ENCODE data around the gene TLDC2. TPM values are rescaled to one million over a fixed set of nuclear protein-coding genes. Genes with fewer than 3 reads are reported as not detected.
A peak's percentile ranks its signal among the peaks of the same experiment; 100 is the strongest.
"Not testable (repeated sequence)": the region's sequence is repeated elsewhere in the genome, so short reads cannot be mapped to it uniquely, and the experiment has no call there.

TLDC2 gene
- total and polyA plus RNA-seq, 3 experiments from 2014 or later, result 0.29 TPM; not detected in 2

GRCh38 chr20:36835453-36836198 is 40.3 kb upstream of the TLDC2 start:
- peak overlapping the region; percentile 61 to 89 (median 78) for H3K4me3 Mint-ChIP-seq
- no peaks in the 10 kb centered on the region for H3K4me1 ChIP-seq (ENCODE audit: insufficient read depth, low read length)
- peak overlapping the region; percentile 38 for H3K27ac ChIP-seq (ENCODE audit: low read depth, low read length)
- peak; percentile 62 to 80 (median 65) for DNase-seq
- H3K9me3 Mint-ChIP-seq, result no peaks in the 10 kb centered on the region
- H3K27ac Mint-ChIP-seq, result peak overlapping the region in 4 of 8 donors; percentile 50 to 80 (median 78)
- CTCF ChIA-PET, result interaction anchor here (0.6 to 2.0 kb wide), 8 partner anchors 9 to 231 kb away, joined by 3 to 7 read pairs (median 4); no protein-coding TSS in a partner anchor
- peak overlapping the region; percentile 66 for H3K4me3 ChIP-seq (ENCODE audit: low read length)
- POLR2A ChIA-PET, result interaction anchor here (0.5 kb wide), 1 partner anchor 938 kb away, joined by 3 read pairs; no protein-coding TSS in a partner anchor
- H3K36me3 Mint-ChIP-seq, result no peaks in the 10 kb centered on the region
- peaks cover 5 to 8% (median 6%) of the 10 kb centered on the region in 3 donors for H3K4me1 Mint-ChIP-seq
- H3K27me3 Mint-ChIP-seq, result no peaks in the 10 kb centered on the region
- no peaks in the 10 kb centered on the region for H3K36me3 ChIP-seq (ENCODE audit: insufficient read depth, low read length)
- no peaks in the 10 kb centered on the region for H3K9me3 ChIP-seq (ENCODE audit: low read length)
- no peaks in the 10 kb centered on the region for H3K27me3 ChIP-seq (ENCODE audit: insufficient read depth, low read length, poor library complexity, severe bottlenecking)

- Mint-ChIP-seq H3K27ac (peak overlapping the region in 1 of 8 donors; percentile 60), H3K9me3 (no peaks in the 10 kb centered on the region), H3K27me3 (no peaks in the 10 kb centered on the region), H3K4me3 (peak overlapping the region in 3 of 7 donors; percentile 43 to 57 (median 45)), H3K4me1 (peaks cover 6 to 13% (median 9%) of the 10 kb centered on the region in 3 donors), H3K36me3 (no peaks in the 10 kb centered on the region)
- Histone ChIP-seq H3K4me1 (ENCODE audit: insufficient read depth, low read length) (no peaks in the 10 kb centered on the region), H3K9me3 (ENCODE audit: low read length) (no peaks in the 10 kb centered on the region), H3K36me3 (ENCODE audit: insufficient read depth, low read length) (no peaks in the 10 kb centered on the region), H3K4me3 (ENCODE audit: low read length) (no peak overlapping the region), H3K27ac (ENCODE audit: low read depth, low read length) (peak overlapping the region; percentile 24), H3K27me3 (ENCODE audit: insufficient read depth, low read length, poor library complexity, severe bottlenecking) (no peaks in the 10 kb centered on the region)
- ChIA-PET CTCF (interaction anchor here (0.6 to 1.5 kb wide), 4 partner anchors 8 to 634 kb away, joined by 3 to 4 read pairs (median 3); no protein-coding TSS in a partner anchor), POLR2A (no interaction called here)
- peak in 1 of 5 donors; percentile 15 for DNase-seq
These were observed 39.2 kb upstream of the TLDC2 start for GRCh38 chr20:36836591-36837269.

- H3K9me3 Mint-ChIP-seq; POLR2A ChIA-PET; H3K27ac ChIP-seq (ENCODE audit: low read depth, low read length); H3K4me1 ChIP-seq (ENCODE audit: insufficient read depth, low read length); H3K27me3 Mint-ChIP-seq; H3K36me3 ChIP-seq (ENCODE audit: insufficient read depth, low read length); DNase-seq; H3K36me3 Mint-ChIP-seq; H3K4me3 Mint-ChIP-seq; H3K4me3 ChIP-seq (ENCODE audit: low read length); H3K27me3 ChIP-seq (ENCODE audit: insufficient read depth, low read length, poor library complexity, severe bottlenecking); H3K9me3 ChIP-seq (ENCODE audit: low read length); H3K27ac Mint-ChIP-seq: not testable (repeated sequence)
- H3K4me1 Mint-ChIP-seq, result peaks cover 10 to 22% (median 16%) of the 10 kb centered on the region in 3 donors
- CTCF ChIA-PET, result interaction anchor here (1.5 kb wide), 1 partner anchor 9 kb away, joined by 3 read pairs; no protein-coding TSS in a partner anchor
These were observed 37.6 kb upstream of the TLDC2 start for GRCh38 chr20:36838376-36838775.

GRCh38 chr20:36839150-36839549 is 36.8 kb upstream of the TLDC2 start:
- DNase-seq, result no peak
- Mint-ChIP-seq H3K27me3 (no peaks in the 10 kb centered on the region), H3K4me1 (peaks cover 13 to 27% (median 20%) of the 10 kb centered on the region in 3 donors), H3K4me3 (peak overlapping the region in 1 of 7 donors; percentile 13), H3K9me3 (no peaks in the 10 kb centered on the region), H3K27ac (peak overlapping the region in 1 of 8 donors; percentile 85), H3K36me3 (no peaks in the 10 kb centered on the region)
- ChIA-PET CTCF (interaction anchor here (1.5 kb wide), 1 partner anchor 9 kb away, joined by 3 read pairs; no protein-coding TSS in a partner anchor), POLR2A (interaction anchor here (0.6 kb wide), 1 partner anchor 924 kb away, joined by 11 read pairs; no protein-coding TSS in a partner anchor)
- Histone ChIP-seq H3K27me3 (ENCODE audit: insufficient read depth, low read length, poor library complexity, severe bottlenecking) (no peaks in the 10 kb centered on the region), H3K36me3 (ENCODE audit: insufficient read depth, low read length) (no peaks in the 10 kb centered on the region), H3K27ac (ENCODE audit: low read depth, low read length) (no peak overlapping the region), H3K9me3 (ENCODE audit: low read length) (no peaks in the 10 kb centered on the region), H3K4me3 (ENCODE audit: low read length) (no peak overlapping the region), H3K4me1 (ENCODE audit: insufficient read depth, low read length) (peaks cover 10% of the 10 kb centered on the region)

GRCh38 chr20:36841030-36841429 is 34.9 kb upstream of the TLDC2 start:
- H3K9me3 ChIP-seq (ENCODE audit: low read length); DNase-seq; H3K9me3 Mint-ChIP-seq; H3K36me3 Mint-ChIP-seq; H3K27me3 ChIP-seq (ENCODE audit: insufficient read depth, low read length, poor library complexity, severe bottlenecking); H3K4me3 Mint-ChIP-seq; POLR2A ChIA-PET; H3K27ac ChIP-seq (ENCODE audit: low read depth, low read length); H3K27me3 Mint-ChIP-seq; H3K36me3 ChIP-seq (ENCODE audit: insufficient read depth, low read length); H3K4me3 ChIP-seq (ENCODE audit: low read length): not testable (repeated sequence)
- CTCF ChIA-PET, result interaction anchor here (1.2 kb wide), 1 partner anchor 10 kb away, joined by 3 read pairs; no protein-coding TSS in a partner anchor
- H3K27ac Mint-ChIP-seq, result peak overlapping the region in 2 of 8 donors; percentile 19 to 64
- peaks cover 9 to 20% (median 15%) of the 10 kb centered on the region in 3 donors for H3K4me1 Mint-ChIP-seq
- peaks cover 10% of the 10 kb centered on the region for H3K4me1 ChIP-seq (ENCODE audit: insufficient read depth, low read length)

GRCh38 chr20:36845288-36845971 is 30.5 kb upstream of the TLDC2 start:
- Mint-ChIP-seq H3K36me3 (no peaks in the 10 kb centered on the region), H3K9me3 (no peaks in the 10 kb centered on the region), H3K27ac (no peak overlapping the region), H3K27me3 (peaks cover 0 to 2% of the 10 kb centered on the region in 2 donors), H3K4me1 (peaks cover 8 to 18% (median 15%) of the 10 kb centered on the region in 3 donors), H3K4me3 (no peak overlapping the region)
- H3K4me1 ChIP-seq (ENCODE audit: insufficient read depth, low read length), result peaks cover 10% of the 10 kb centered on the region
- no peaks in the 10 kb centered on the region for H3K9me3 ChIP-seq (ENCODE audit: low read length)
- H3K27me3 ChIP-seq (ENCODE audit: insufficient read depth, low read length, poor library complexity, severe bottlenecking), result no peaks in the 10 kb centered on the region
- CTCF ChIA-PET, result interaction anchor here (1.3 kb wide), 1 partner anchor 8 kb away, joined by 3 read pairs; no protein-coding TSS in a partner anchor
- DNase-seq, result no peak
- POLR2A ChIA-PET, result no interaction called here
- no peak overlapping the region for H3K27ac ChIP-seq (ENCODE audit: low read depth, low read length)
- H3K4me3 ChIP-seq (ENCODE audit: low read length), result no peak overlapping the region
- H3K36me3 ChIP-seq (ENCODE audit: insufficient read depth, low read length), result no peaks in the 10 kb centered on the region

GRCh38 chr20:36847009-36847709 is 28.8 kb upstream of the TLDC2 start:
- Mint-ChIP-seq H3K9me3 (no peaks in the 10 kb centered on the region), H3K4me1 (peaks cover 6 to 11% (median 8%) of the 10 kb centered on the region in 3 donors), H3K36me3 (no peaks in the 10 kb centered on the region), H3K27ac (no peak overlapping the region), H3K4me3 (no peak overlapping the region), H3K27me3 (peaks cover 0 to 2% of the 10 kb centered on the region in 2 donors)
- no peaks in the 10 kb centered on the region for H3K36me3 ChIP-seq (ENCODE audit: insufficient read depth, low read length)
- ChIA-PET POLR2A (no interaction called here), CTCF (interaction anchor here (1.0 kb wide), 1 partner anchor 8 kb away, joined by 3 read pairs; no protein-coding TSS in a partner anchor)
- peaks cover 10% of the 10 kb centered on the region for H3K4me1 ChIP-seq (ENCODE audit: insufficient read depth, low read length)
- no peaks in the 10 kb centered on the region for H3K27me3 ChIP-seq (ENCODE audit: insufficient read depth, low read length, poor library complexity, severe bottlenecking)
- H3K9me3 ChIP-seq (ENCODE audit: low read length), result no peaks in the 10 kb centered on the region
- no peak overlapping the region for H3K4me3 ChIP-seq (ENCODE audit: low read length)
- H3K27ac ChIP-seq (ENCODE audit: low read depth, low read length), result peak overlapping the region; percentile 11
- DNase-seq, result no peak
